WTC11 (cell line): Measurements from ENCODE around the gene KITLG.

Source experiments
- ELF4 ChIP-seq: sonication (generic); formaldehyde crosslinking; IDR thresholded peaks from 2 replicates; pipeline ENCODE4 v1.8.1; 2022; ENCODE audit warnings: low read depth, mild to moderate bottlenecking, moderate library complexity, missing genetic modification reagents
- TF ChIP-seq, protein P1 (sequence below): fragments of 200-600 bp; IDR thresholded peaks from 2 replicates; pipeline ENCODE4 v1.8.0; 2022; ENCODE audit warnings: antibody characterized with exemption
- TF ChIP-seq, protein P2 (sequence below): sonication (generic); formaldehyde crosslinking; IDR thresholded peaks from 2 replicates; pipeline ENCODE4 v1.8.1; 2023; ENCODE audit warnings: mild to moderate bottlenecking, missing genetic modification reagents

DNA sequence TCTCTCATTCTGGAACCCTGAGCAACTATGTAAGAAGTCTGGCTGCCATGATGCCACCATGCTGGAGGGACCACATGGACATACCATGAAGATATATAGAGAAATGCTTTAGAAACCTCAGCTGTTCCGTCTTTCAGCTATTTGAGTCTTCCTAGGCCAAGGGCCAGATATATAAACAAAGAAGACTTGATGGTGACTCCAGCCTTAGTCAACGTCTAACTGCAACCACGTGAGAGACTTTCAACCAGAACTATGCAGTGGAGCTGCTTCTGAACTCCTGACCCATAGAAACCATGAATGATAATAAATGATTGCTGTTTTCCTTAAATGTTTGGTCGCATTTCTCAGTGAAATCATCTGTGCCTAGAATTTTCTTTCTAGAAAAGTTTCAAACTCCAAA, 20.0 kb upstream of the KITLG start:
- no peak for TF ChIP-seq ELF4 (CRISPR knock-in tag)
- TF ChIP-seq, protein P1, sequence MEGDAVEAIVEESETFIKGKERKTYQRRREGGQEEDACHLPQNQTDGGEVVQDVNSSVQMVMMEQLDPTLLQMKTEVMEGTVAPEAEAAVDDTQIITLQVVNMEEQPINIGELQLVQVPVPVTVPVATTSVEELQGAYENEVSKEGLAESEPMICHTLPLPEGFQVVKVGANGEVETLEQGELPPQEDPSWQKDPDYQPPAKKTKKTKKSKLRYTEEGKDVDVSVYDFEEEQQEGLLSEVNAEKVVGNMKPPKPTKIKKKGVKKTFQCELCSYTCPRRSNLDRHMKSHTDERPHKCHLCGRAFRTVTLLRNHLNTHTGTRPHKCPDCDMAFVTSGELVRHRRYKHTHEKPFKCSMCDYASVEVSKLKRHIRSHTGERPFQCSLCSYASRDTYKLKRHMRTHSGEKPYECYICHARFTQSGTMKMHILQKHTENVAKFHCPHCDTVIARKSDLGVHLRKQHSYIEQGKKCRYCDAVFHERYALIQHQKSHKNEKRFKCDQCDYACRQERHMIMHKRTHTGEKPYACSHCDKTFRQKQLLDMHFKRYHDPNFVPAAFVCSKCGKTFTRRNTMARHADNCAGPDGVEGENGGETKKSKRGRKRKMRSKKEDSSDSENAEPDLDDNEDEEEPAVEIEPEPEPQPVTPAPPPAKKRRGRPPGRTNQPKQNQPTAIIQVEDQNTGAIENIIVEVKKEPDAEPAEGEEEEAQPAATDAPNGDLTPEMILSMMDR = no peak
- TF ChIP-seq, protein P2, sequence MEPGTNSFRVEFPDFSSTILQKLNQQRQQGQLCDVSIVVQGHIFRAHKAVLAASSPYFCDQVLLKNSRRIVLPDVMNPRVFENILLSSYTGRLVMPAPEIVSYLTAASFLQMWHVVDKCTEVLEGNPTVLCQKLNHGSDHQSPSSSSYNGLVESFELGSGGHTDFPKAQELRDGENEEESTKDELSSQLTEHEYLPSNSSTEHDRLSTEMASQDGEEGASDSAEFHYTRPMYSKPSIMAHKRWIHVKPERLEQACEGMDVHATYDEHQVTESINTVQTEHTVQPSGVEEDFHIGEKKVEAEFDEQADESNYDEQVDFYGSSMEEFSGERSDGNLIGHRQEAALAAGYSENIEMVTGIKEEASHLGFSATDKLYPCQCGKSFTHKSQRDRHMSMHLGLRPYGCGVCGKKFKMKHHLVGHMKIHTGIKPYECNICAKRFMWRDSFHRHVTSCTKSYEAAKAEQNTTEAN (CRISPR knock-in tag) = no peak
